T-helper 1 cell treated with Interleukin-12 subunit alpha and Interleukin-12 subunit beta and Interleukin-4 antibody, amounts not matched to agents 30 μg/mL and 1 μg/mL, for 36 hours (primary cell): ENCODE results near the gene SLC19A1.

ENCODE experiments used
- H3K27ac Mint-ChIP-seq: one replicate; pipeline ENCODE4 v1.8.0; 2021; ENCODE audit warnings: mild to moderate bottlenecking, mixed read lengths
- H3K27me3 Mint-ChIP-seq: one replicate; pipeline ENCODE4 v1.8.0; 2021; ENCODE audit warnings: low read depth, mixed read lengths
- H3K36me3 Mint-ChIP-seq: one replicate; pipeline ENCODE4 v1.8.0; 2021; ENCODE audit warnings: low read depth, mixed read lengths
- H3K4me1 Mint-ChIP-seq: one replicate; pipeline ENCODE4 v1.8.0; 2021; ENCODE audit warnings: low read depth, mixed read lengths
- H3K4me3 Mint-ChIP-seq: one replicate; pipeline ENCODE4 v1.8.0; 2021; ENCODE audit warnings: mild to moderate bottlenecking, moderate library complexity, mixed read lengths
- H3K9me3 Mint-ChIP-seq: one replicate; pipeline ENCODE4 v1.8.0; 2021; ENCODE audit warnings: mixed read lengths

SLC19A1 gene

GRCh38 chr21:45580181-45580575 is 37.9 kb upstream of the SLC19A1 start:
- H3K4me3 Mint-ChIP-seq: no peak overlapping the region
- H3K27me3 Mint-ChIP-seq: peaks cover 8% of the 10 kb centered on the region
- peaks cover 13% of the 10 kb centered on the region for H3K9me3 Mint-ChIP-seq
- no peaks in the 10 kb centered on the region for H3K36me3 Mint-ChIP-seq
- no peak overlapping the region for H3K27ac Mint-ChIP-seq
- no peaks in the 10 kb centered on the region for H3K4me1 Mint-ChIP-seq

GRCh38 chr21:45579383-45580180 is 37.3 kb upstream of the SLC19A1 start:
- Mint-ChIP-seq H3K4me3 (no peak overlapping the region), H3K27me3 (peaks cover 5% of the 10 kb centered on the region), H3K27ac (no peak overlapping the region), H3K9me3 (peaks cover 10% of the 10 kb centered on the region), H3K36me3 (no peaks in the 10 kb centered on the region), H3K4me1 (no peaks in the 10 kb centered on the region)

GRCh38 chr21:45578811-45579381 is 36.7 kb upstream of the SLC19A1 start:
- Mint-ChIP-seq H3K36me3 (no peaks in the 10 kb centered on the region), H3K27me3 (peaks cover 5% of the 10 kb centered on the region), H3K4me1 (no peaks in the 10 kb centered on the region), H3K27ac (no peak overlapping the region), H3K9me3 (peaks cover 9% of the 10 kb centered on the region), H3K4me3 (no peak overlapping the region)

GRCh38 chr21:45578176-45578801 is 36.0 kb upstream of the SLC19A1 start:
- no peak overlapping the region for H3K27ac Mint-ChIP-seq
- H3K36me3 Mint-ChIP-seq: no peaks in the 10 kb centered on the region
- no peaks in the 10 kb centered on the region for H3K4me1 Mint-ChIP-seq
- peaks cover 5% of the 10 kb centered on the region for H3K27me3 Mint-ChIP-seq
- no peak overlapping the region for H3K4me3 Mint-ChIP-seq
- H3K9me3 Mint-ChIP-seq: peaks cover 7% of the 10 kb centered on the region

GRCh38 chr21:45577801-45578175 is 35.5 kb upstream of the SLC19A1 start:
- H3K4me3 Mint-ChIP-seq: no peak overlapping the region
- no peak overlapping the region for H3K27ac Mint-ChIP-seq
- no peaks in the 10 kb centered on the region for H3K4me1 Mint-ChIP-seq
- H3K27me3 Mint-ChIP-seq: no peaks in the 10 kb centered on the region
- H3K36me3 Mint-ChIP-seq: no peaks in the 10 kb centered on the region
- H3K9me3 Mint-ChIP-seq: peaks cover 2% of the 10 kb centered on the region

GRCh38 chr21:45576838-45577737 is 34.8 kb upstream of the SLC19A1 start:
- Mint-ChIP-seq H3K4me3 (no peak overlapping the region), H3K36me3 (no peaks in the 10 kb centered on the region), H3K27ac (no peak overlapping the region), H3K4me1 (no peaks in the 10 kb centered on the region), H3K9me3 (no peaks in the 10 kb centered on the region), H3K27me3 (no peaks in the 10 kb centered on the region)

GRCh38 chr21:45575993-45576837 is 34.0 kb upstream of the SLC19A1 start:
- no peaks in the 10 kb centered on the region for H3K27me3 Mint-ChIP-seq
- no peak overlapping the region for H3K4me3 Mint-ChIP-seq
- no peak overlapping the region for H3K27ac Mint-ChIP-seq
- no peaks in the 10 kb centered on the region for H3K4me1 Mint-ChIP-seq
- H3K36me3 Mint-ChIP-seq: no peaks in the 10 kb centered on the region
- no peaks in the 10 kb centered on the region for H3K9me3 Mint-ChIP-seq

GRCh38 chr21:45575304-45575992 is 33.2 kb upstream of the SLC19A1 start:
- no peaks in the 10 kb centered on the region for H3K9me3 Mint-ChIP-seq
- no peak overlapping the region for H3K27ac Mint-ChIP-seq
- H3K36me3 Mint-ChIP-seq: no peaks in the 10 kb centered on the region
- no peaks in the 10 kb centered on the region for H3K27me3 Mint-ChIP-seq
- no peak overlapping the region for H3K4me3 Mint-ChIP-seq
- H3K4me1 Mint-ChIP-seq: no peaks in the 10 kb centered on the region

GRCh38 chr21:45574691-45575090 is 32.5 kb upstream of the SLC19A1 start:
- H3K4me1 Mint-ChIP-seq: no peaks in the 10 kb centered on the region
- H3K4me3 Mint-ChIP-seq: no peak overlapping the region
- H3K9me3 Mint-ChIP-seq: no peaks in the 10 kb centered on the region
- H3K27me3 Mint-ChIP-seq: no peaks in the 10 kb centered on the region
- H3K27ac Mint-ChIP-seq: no peak overlapping the region
- H3K36me3 Mint-ChIP-seq: no peaks in the 10 kb centered on the region

GRCh38 chr21:45574081-45574501 is 31.9 kb upstream of the SLC19A1 start:
- no peaks in the 10 kb centered on the region for H3K36me3 Mint-ChIP-seq
- H3K4me3 Mint-ChIP-seq: no peak overlapping the region
- no peaks in the 10 kb centered on the region for H3K9me3 Mint-ChIP-seq
- H3K27me3 Mint-ChIP-seq: peaks cover under 1% of the 10 kb centered on the region
- no peaks in the 10 kb centered on the region for H3K4me1 Mint-ChIP-seq
- no peak overlapping the region for H3K27ac Mint-ChIP-seq

- no peak overlapping the region for H3K4me3 Mint-ChIP-seq
- H3K36me3 Mint-ChIP-seq: no peaks in the 10 kb centered on the region
- no peaks in the 10 kb centered on the region for H3K9me3 Mint-ChIP-seq
- H3K27me3 Mint-ChIP-seq: peaks cover 6% of the 10 kb centered on the region
- no peaks in the 10 kb centered on the region for H3K4me1 Mint-ChIP-seq
- H3K27ac Mint-ChIP-seq: no peak overlapping the region
These were observed 31.3 kb upstream of the SLC19A1 start for GRCh38 chr21:45573452-45574035.

GRCh38 chr21:45572783-45573451 is 30.7 kb upstream of the SLC19A1 start:
- no peaks in the 10 kb centered on the region for H3K4me1 Mint-ChIP-seq
- H3K4me3 Mint-ChIP-seq: no peak overlapping the region
- H3K27ac Mint-ChIP-seq: no peak overlapping the region
- H3K36me3 Mint-ChIP-seq: no peaks in the 10 kb centered on the region
- H3K27me3 Mint-ChIP-seq: peaks cover 13% of the 10 kb centered on the region
- no peaks in the 10 kb centered on the region for H3K9me3 Mint-ChIP-seq

- no peaks in the 10 kb centered on the region for H3K9me3 Mint-ChIP-seq
- no peak overlapping the region for H3K27ac Mint-ChIP-seq
- H3K4me1 Mint-ChIP-seq: no peaks in the 10 kb centered on the region
- H3K36me3 Mint-ChIP-seq: no peaks in the 10 kb centered on the region
- no peak overlapping the region for H3K4me3 Mint-ChIP-seq
- peaks cover 17% of the 10 kb centered on the region for H3K27me3 Mint-ChIP-seq
These were observed 30.0 kb upstream of the SLC19A1 start for GRCh38 chr21:45572231-45572630.
